ENCODE data around the gene GALNT9.

DNA sequence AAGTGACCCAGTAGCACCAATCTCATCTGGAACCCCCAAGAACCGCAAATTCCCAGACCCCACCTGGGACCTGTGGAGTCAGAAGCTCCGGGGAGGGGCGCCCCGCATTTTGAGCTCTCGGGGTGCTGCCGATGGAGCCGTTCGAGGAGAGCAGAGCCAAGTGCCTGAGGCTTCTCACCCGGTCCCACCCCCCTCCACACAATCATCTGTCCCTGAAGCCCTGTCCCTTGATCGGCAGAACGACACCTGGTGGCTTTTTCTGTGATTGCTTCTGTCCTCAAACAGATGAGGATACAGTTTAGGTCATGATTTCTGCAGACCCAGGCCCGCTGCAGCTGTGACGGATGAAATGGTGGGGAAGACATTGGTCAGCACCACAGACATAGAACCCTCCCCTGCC lies 110.5 kb downstream of the GALNT9 start:
- TF ChIP-seq CTCF (conservative IDR thresholded peaks at IDR 0.05 in 1 of 2, IDR thresholded peaks at IDR 0.05 in 1 of 2; ENCODE audit: extremely low read depth in 1 of 2, insufficient read depth in 1 of 2, low read depth in 1 of 2, low read length in 2 of 2): peak in 1 of 2 donors; percentile 25
- no peak for TF ChIP-seq EZH2 (IDR thresholded peaks at IDR 0.05; ENCODE audit: borderline replicate concordance, low read length)

Measured in mammary epithelial cell (primary cell).